ENCODE results near the gene ABCC2.
A peak's percentile ranks its signal among the peaks of the same experiment; 100 is the strongest.

The ABCC2 gene

GRCh38 chr10:99784016-99784726 lies 1.7 kb downstream of the ABCC2 start:
- DNase-seq (ENCODE audit: low read depth) = peak; percentile 62
- H3K4me3 ChIP-seq (ENCODE audit: control insufficient read depth, low read depth, low read length) = no peak overlapping the region
- TF ChIP-seq CTCF (IDR thresholded peaks at IDR 0.05; ENCODE audit: control insufficient read depth, insufficient read depth, low read depth, low read length, missing control alignments) = no peak

GRCh38 chr10:99784727-99785441 lies 2.4 kb downstream of the ABCC2 start:
- no peak overlapping the region for H3K4me3 ChIP-seq (ENCODE audit: control insufficient read depth, low read depth, low read length)
- no peak for TF ChIP-seq CTCF (IDR thresholded peaks at IDR 0.05; ENCODE audit: control insufficient read depth, insufficient read depth, low read depth, low read length, missing control alignments)
- no peak for DNase-seq (ENCODE audit: low read depth)

- DNase-seq (ENCODE audit: low read depth) = no peak
- no peak overlapping the region for H3K4me3 ChIP-seq (ENCODE audit: control insufficient read depth, low read depth, low read length)
- no peak for TF ChIP-seq CTCF (IDR thresholded peaks at IDR 0.05; ENCODE audit: control insufficient read depth, insufficient read depth, low read depth, low read length, missing control alignments)
Measured at GRCh38 chr10:99785646-99786045, 3.2 kb downstream of the ABCC2 start.

GRCh38 chr10:99787311-99787710 lies 4.9 kb downstream of the ABCC2 start:
- DNase-seq (ENCODE audit: low read depth) = no peak
- no peak overlapping the region for H3K4me3 ChIP-seq (ENCODE audit: control insufficient read depth, low read depth, low read length)
- TF ChIP-seq CTCF (IDR thresholded peaks at IDR 0.05; ENCODE audit: control insufficient read depth, insufficient read depth, low read depth, low read length, missing control alignments) = no peak

- no peak for TF ChIP-seq CTCF (IDR thresholded peaks at IDR 0.05; ENCODE audit: control insufficient read depth, insufficient read depth, low read depth, low read length, missing control alignments)
- DNase-seq (ENCODE audit: low read depth) = no peak
- no peak overlapping the region for H3K4me3 ChIP-seq (ENCODE audit: control insufficient read depth, low read depth, low read length)
Measured at GRCh38 chr10:99787782-99788445, 5.5 kb downstream of the ABCC2 start.

- H3K4me3 ChIP-seq (ENCODE audit: control insufficient read depth, low read depth, low read length) = no peak overlapping the region
- TF ChIP-seq CTCF (IDR thresholded peaks at IDR 0.05; ENCODE audit: control insufficient read depth, insufficient read depth, low read depth, low read length, missing control alignments) = no peak
- DNase-seq (ENCODE audit: low read depth) = peak; percentile 98
Measured at GRCh38 chr10:99788598-99789256, 6.3 kb downstream of the ABCC2 start.
